Measurements from ENCODE around the gene OPTC.

Gene OPTC

GRCh38 chr1:203526130-203526529, 32.2 kb downstream of the OPTC start:
- TF ChIP-seq TCF12 (IDR thresholded peaks at IDR 0.05; ENCODE audit: low read depth): no peak
- no peak for TF ChIP-seq CREB1 (IDR thresholded peaks at IDR 0.05; ENCODE audit: low read depth)
- no peak for TF ChIP-seq EGR1 (IDR thresholded peaks at IDR 0.05)
- TF ChIP-seq ZBTB7A (IDR thresholded peaks at IDR 0.05; ENCODE audit: low read depth): no peak
- TF ChIP-seq USF1 (IDR thresholded peaks at IDR 0.05): no peak
- TF ChIP-seq EP300 (IDR thresholded peaks at IDR 0.05; ENCODE audit: borderline replicate concordance): no peak
- TF ChIP-seq TEAD4 (IDR thresholded peaks at IDR 0.05): no peak
- TF ChIP-seq TAF1 (IDR thresholded peaks at IDR 0.05; ENCODE audit: low read depth): no peak
- TF ChIP-seq NFIC (IDR thresholded peaks at IDR 0.05): no peak
- TF ChIP-seq FOXM1 (IDR thresholded peaks at IDR 0.05; ENCODE audit: borderline replicate concordance, low read depth): no peak
- TF ChIP-seq YY1 (IDR thresholded peaks at IDR 0.05; ENCODE audit: low read depth): no peak
- no peak for TF ChIP-seq CEBPB (IDR thresholded peaks at IDR 0.05)
- TF ChIP-seq RAD21 (IDR thresholded peaks at IDR 0.05; ENCODE audit: low read depth): no peak
- no peak for TF ChIP-seq MAX (IDR thresholded peaks at IDR 0.05)
- no peak for TF ChIP-seq REST (IDR thresholded peaks at IDR 0.05; ENCODE audit: low read depth)

- TF ChIP-seq TCF12 (IDR thresholded peaks at IDR 0.05; ENCODE audit: low read depth): no peak
- TF ChIP-seq FOXM1 (IDR thresholded peaks at IDR 0.05; ENCODE audit: borderline replicate concordance, low read depth): no peak
- no peak for TF ChIP-seq ZBTB7A (IDR thresholded peaks at IDR 0.05; ENCODE audit: low read depth)
- TF ChIP-seq TAF1 (IDR thresholded peaks at IDR 0.05; ENCODE audit: low read depth): no peak
- TF ChIP-seq NFIC (IDR thresholded peaks at IDR 0.05): no peak
These were observed 32.6 kb downstream of the OPTC start for GRCh38 chr1:203526572-203526971.

GRCh38 chr1:203527013-203527412, 33.1 kb downstream of the OPTC start:
- no peak for TF ChIP-seq TCF12 (IDR thresholded peaks at IDR 0.05; ENCODE audit: low read depth)
- no peak for TF ChIP-seq TAF1 (IDR thresholded peaks at IDR 0.05; ENCODE audit: low read depth)
- no peak for TF ChIP-seq USF1 (IDR thresholded peaks at IDR 0.05)
- no peak for TF ChIP-seq RAD21 (IDR thresholded peaks at IDR 0.05; ENCODE audit: low read depth)
- no peak for TF ChIP-seq TEAD4 (IDR thresholded peaks at IDR 0.05)
- TF ChIP-seq NFIC (IDR thresholded peaks at IDR 0.05): no peak
- TF ChIP-seq MAX (IDR thresholded peaks at IDR 0.05): no peak
- no peak for TF ChIP-seq CREB1 (IDR thresholded peaks at IDR 0.05; ENCODE audit: low read depth)

- TF ChIP-seq RAD21 (IDR thresholded peaks at IDR 0.05; ENCODE audit: low read depth) (no peak), CREB1 (IDR thresholded peaks at IDR 0.05; ENCODE audit: low read depth) (no peak), TCF12 (IDR thresholded peaks at IDR 0.05; ENCODE audit: low read depth) (no peak), ZBTB7A (IDR thresholded peaks at IDR 0.05; ENCODE audit: low read depth) (no peak), NFIC (IDR thresholded peaks at IDR 0.05) (no peak), MAX (IDR thresholded peaks at IDR 0.05) (no peak), FOXM1 (IDR thresholded peaks at IDR 0.05; ENCODE audit: borderline replicate concordance, low read depth) (no peak), USF1 (IDR thresholded peaks at IDR 0.05) (no peak), CEBPB (IDR thresholded peaks at IDR 0.05) (no peak), REST (IDR thresholded peaks at IDR 0.05; ENCODE audit: low read depth) (no peak), EP300 (IDR thresholded peaks at IDR 0.05; ENCODE audit: borderline replicate concordance) (no peak)
These were observed 34.1 kb downstream of the OPTC start for GRCh38 chr1:203528063-203528462.

- TF ChIP-seq EP300 (IDR thresholded peaks at IDR 0.05; ENCODE audit: borderline replicate concordance) (no peak), MAX (IDR thresholded peaks at IDR 0.05) (no peak), CEBPB (IDR thresholded peaks at IDR 0.05) (no peak), TEAD4 (IDR thresholded peaks at IDR 0.05) (no peak), USF1 (IDR thresholded peaks at IDR 0.05) (no peak), CREB1 (IDR thresholded peaks at IDR 0.05; ENCODE audit: low read depth) (no peak), RAD21 (IDR thresholded peaks at IDR 0.05; ENCODE audit: low read depth) (no peak), TAF1 (IDR thresholded peaks at IDR 0.05; ENCODE audit: low read depth) (no peak), ZBTB7A (IDR thresholded peaks at IDR 0.05; ENCODE audit: low read depth) (no peak), FOXM1 (IDR thresholded peaks at IDR 0.05; ENCODE audit: borderline replicate concordance, low read depth) (no peak)
These were observed 35.3 kb downstream of the OPTC start for GRCh38 chr1:203528976-203529835.
